Tibial artery (tissue), 4 donors: ENCODE results near the gene UBQLN1.

ENCODE experiments used
- DNase-seq, 2 donors: peaks; one replicate each; pipeline ENCODE4 v3.0.0-alpha.2; 2019
- H3K27ac ChIP-seq, 2 donors: fragments of 200-600 bp; sonication (generic) in 1 of 2; 1 replicate in 1 of 2; 2 replicates in 1 of 2; pipeline ENCODE4 v1.5.1; 2018 to 2019; ENCODE audit warnings: mild to moderate bottlenecking in 1 of 2
- H3K27me3 ChIP-seq, 2 donors: fragments of 200-600 bp; sonication (generic) in 1 of 2; one replicate each; pipeline versions ENCODE4 v1.5.1 to v1.6.0; 2016 to 2019
- H3K36me3 ChIP-seq, 3 donors: fragments of 200-600 bp; sonication (generic) in 2 of 3; one replicate each; pipeline ENCODE4 v1.5.1; 2016 to 2019; ENCODE audit warnings: mild to moderate bottlenecking in 2 of 3
- H3K4me1 ChIP-seq, 4 donors: fragments of 200-600 bp; sonication (generic) in 2 of 4; 1 replicate in 3 of 4; 2 replicates in 1 of 4; pipeline ENCODE4 v1.5.1; 2016 to 2019
- H3K4me3 ChIP-seq, 2 donors: fragments of 200-600 bp; sonication (generic) in 1 of 2; 1 replicate in 1 of 2; 2 replicates in 1 of 2; pipeline ENCODE4 v1.5.1; 2018 to 2019; ENCODE audit warnings: mild to moderate bottlenecking in 2 of 2
- H3K9me3 ChIP-seq, 3 donors: fragments of 200-600 bp; sonication (generic) in 1 of 3; one replicate each; pipeline ENCODE4 v1.5.1; 2016 to 2019
- intact Hi-C: fragments of 100-400 bp; cut with DNase I; formaldehyde crosslinking; loops from one replicate; pipeline ENCODE4 v1.15.0; 2023; ENCODE audit warnings: low total_unique reads
- TF ChIP-seq, protein P1 (sequence below), 2 experiments: fragments of 200-600 bp in 1 of 2; fragments of 450-650 bp in 1 of 2; IDR thresholded peaks; one replicate each; pipeline ENCODE4 v1.5.1; 2017 to 2019; ENCODE audit warnings: antibody characterized with exemption in 2 of 2, mild to moderate bottlenecking in 1 of 2, moderate library complexity in 1 of 2

Gene UBQLN1

DNA sequence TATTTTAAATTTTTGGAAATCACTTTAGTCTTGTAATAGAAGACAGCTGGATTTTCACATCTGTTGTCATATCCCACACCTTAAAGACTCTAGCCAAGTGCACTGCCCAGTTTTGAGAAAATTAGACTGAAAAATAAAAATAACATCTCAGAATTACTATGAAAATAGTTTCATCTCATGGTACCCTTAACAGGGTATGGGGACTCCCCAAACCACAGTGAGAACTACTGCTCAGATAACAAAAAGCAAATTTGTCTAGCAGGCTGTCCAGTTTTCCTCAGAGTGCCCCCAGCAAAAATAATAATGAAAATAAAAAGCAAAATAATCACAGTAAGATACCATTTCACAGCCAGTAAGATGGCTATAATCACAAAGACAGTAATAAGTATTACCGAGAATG, 6.5 kb downstream of the UBQLN1 start:
- no peak for DNase-seq
- Histone ChIP-seq H3K9me3 (no peaks in the 10 kb centered on the region), H3K36me3 (no peaks in the 10 kb centered on the region), H3K27me3 (no peaks in the 10 kb centered on the region), H3K27ac (peak overlapping the region in 1 of 2 donors; percentile 25), H3K4me3 (no peak overlapping the region), H3K4me1 (peaks cover 0 to 84% (median 35%) of the 10 kb centered on the region in 4 donors)
- intact Hi-C loops: no loop called here
- TF ChIP-seq, protein P1, sequence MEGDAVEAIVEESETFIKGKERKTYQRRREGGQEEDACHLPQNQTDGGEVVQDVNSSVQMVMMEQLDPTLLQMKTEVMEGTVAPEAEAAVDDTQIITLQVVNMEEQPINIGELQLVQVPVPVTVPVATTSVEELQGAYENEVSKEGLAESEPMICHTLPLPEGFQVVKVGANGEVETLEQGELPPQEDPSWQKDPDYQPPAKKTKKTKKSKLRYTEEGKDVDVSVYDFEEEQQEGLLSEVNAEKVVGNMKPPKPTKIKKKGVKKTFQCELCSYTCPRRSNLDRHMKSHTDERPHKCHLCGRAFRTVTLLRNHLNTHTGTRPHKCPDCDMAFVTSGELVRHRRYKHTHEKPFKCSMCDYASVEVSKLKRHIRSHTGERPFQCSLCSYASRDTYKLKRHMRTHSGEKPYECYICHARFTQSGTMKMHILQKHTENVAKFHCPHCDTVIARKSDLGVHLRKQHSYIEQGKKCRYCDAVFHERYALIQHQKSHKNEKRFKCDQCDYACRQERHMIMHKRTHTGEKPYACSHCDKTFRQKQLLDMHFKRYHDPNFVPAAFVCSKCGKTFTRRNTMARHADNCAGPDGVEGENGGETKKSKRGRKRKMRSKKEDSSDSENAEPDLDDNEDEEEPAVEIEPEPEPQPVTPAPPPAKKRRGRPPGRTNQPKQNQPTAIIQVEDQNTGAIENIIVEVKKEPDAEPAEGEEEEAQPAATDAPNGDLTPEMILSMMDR (IDR thresholded peaks at IDR 0.05): no peak

DNA sequence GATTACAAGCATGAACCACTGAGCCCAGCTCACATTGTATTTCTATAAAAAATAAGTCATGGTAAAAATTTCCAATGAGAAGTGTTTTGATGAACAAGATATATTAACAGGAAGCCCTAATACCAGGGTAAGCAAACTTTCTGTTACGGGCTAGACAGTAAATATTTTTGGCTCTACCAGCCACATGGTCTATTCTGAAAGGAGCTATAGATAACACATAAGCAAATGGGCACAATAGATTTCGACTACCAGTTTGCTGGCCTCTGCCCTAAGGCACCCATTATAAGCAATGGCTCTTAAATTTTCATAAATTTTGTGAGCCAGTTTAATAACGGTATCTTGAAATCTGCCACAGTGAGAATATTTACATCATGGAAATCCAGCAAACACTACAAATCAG, 8.1 kb downstream of the UBQLN1 start:
- Histone ChIP-seq H3K36me3 (no peaks in the 10 kb centered on the region), H3K27ac (no peak overlapping the region), H3K4me3 (no peak overlapping the region), H3K4me1 (peaks cover 0 to 83% (median 26%) of the 10 kb centered on the region in 4 donors), H3K27me3 (no peaks in the 10 kb centered on the region), H3K9me3 (no peaks in the 10 kb centered on the region)
- DNase-seq: no peak
- intact Hi-C loops: no loop called here
- TF ChIP-seq, protein P1 (IDR thresholded peaks at IDR 0.05): no peak

DNA sequence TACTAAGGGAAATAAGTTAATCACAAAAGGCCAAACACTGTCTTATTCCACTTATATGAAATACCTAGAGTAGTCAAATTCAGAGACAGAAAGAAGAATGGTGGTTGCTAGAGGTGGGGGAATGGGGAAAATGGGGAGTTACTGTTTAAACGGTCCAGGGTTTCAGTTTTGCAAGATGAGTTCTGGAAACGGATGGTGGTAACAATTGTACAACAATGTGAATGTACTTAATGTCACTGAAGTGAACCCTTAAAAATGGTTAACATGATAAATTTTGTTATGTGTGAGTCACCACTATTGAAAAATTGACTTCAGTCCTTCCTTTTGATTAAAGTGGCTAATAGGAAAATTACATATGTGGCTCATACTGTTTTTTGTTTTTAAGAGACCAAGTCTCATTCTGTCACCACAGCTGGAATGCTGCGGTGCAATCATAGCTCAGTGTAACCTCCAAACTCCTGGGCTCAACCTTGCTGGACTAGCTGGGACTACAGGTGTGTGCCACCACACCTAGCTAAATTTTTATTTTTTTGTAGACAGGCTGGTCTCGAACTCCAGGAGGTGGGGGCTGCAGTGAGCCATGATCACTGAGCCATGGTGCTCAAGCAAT, 8.7 kb downstream of the UBQLN1 start:
- Histone ChIP-seq H3K27ac (no peak overlapping the region), H3K27me3 (no peaks in the 10 kb centered on the region), H3K36me3 (no peaks in the 10 kb centered on the region), H3K9me3 (no peaks in the 10 kb centered on the region), H3K4me3 (no peak overlapping the region), H3K4me1 (peaks cover 0 to 88% (median 26%) of the 10 kb centered on the region in 4 donors)
- TF ChIP-seq, protein P1 (IDR thresholded peaks at IDR 0.05): no peak
- intact Hi-C loops: no loop called here
- no peak for DNase-seq

DNA sequence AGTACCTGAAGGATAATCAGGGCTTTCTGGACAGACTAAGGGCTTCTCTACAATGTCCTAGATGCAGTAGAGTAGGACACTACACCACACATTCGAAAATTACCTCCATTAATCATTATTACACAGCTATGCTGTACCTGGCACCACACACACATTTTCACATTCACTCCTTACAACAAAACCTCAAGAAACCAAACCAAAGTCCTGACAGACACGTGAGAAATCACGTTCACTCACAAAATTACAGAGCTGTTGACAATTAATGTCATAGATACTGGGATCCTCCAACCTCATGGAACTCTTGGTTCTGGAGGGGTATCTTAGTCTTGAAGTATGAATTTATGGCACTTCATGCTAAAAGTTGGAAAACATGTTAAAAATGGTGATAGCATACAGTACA, 16.3 kb downstream of the UBQLN1 start:
- H3K36me3 ChIP-seq: no peaks in the 10 kb centered on the region
- TF ChIP-seq, protein P1 (IDR thresholded peaks at IDR 0.05): no peak
- no peak overlapping the region for H3K4me3 ChIP-seq
- peaks cover 0 to 79% (median 9%) of the 10 kb centered on the region in 4 donors for H3K4me1 ChIP-seq
- no peaks in the 10 kb centered on the region for H3K27me3 ChIP-seq
- no peak overlapping the region for H3K27ac ChIP-seq
- no peaks in the 10 kb centered on the region for H3K9me3 ChIP-seq
- intact Hi-C loops: no loop called here
- no peak for DNase-seq

DNA sequence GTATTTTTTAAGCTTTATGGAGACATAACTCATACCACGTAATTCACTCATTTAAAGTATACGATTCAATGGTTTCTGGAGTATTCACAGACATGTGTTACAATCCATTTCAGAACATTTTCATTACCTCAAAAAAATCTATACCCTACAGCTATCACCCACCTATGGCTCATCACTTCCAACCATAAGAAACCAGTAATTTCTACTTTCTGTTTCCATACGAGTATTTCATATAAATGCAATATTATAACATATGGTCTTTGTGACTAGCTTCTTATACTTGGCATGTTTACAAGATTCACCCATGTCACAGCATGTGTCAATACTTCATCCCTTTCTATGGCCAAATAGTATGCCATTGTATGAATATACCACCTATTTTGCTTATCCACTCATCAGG, 18.8 kb downstream of the UBQLN1 start:
- Histone ChIP-seq H3K27me3 (no peaks in the 10 kb centered on the region), H3K4me1 (peaks cover 0 to 61% (median 9%) of the 10 kb centered on the region in 4 donors), H3K27ac (no peak overlapping the region), H3K36me3 (peaks cover 0 to 6% (median 0%) of the 10 kb centered on the region in 3 donors), H3K4me3 (no peak overlapping the region), H3K9me3 (no peaks in the 10 kb centered on the region)
- TF ChIP-seq, protein P1 (IDR thresholded peaks at IDR 0.05): no peak
- no peak for DNase-seq
- intact Hi-C loops: no loop called here
